ENCODE measurements around the gene MTMR3. TPM values are rescaled to one million over a fixed set of nuclear protein-coding genes. Genes with fewer than 3 reads are reported as not detected.

MTMR3 gene
- polyA plus RNA-seq, 2 of the 4 experiments (the other 2 are of a cell fraction): 7.4 to 18.8 TPM

GRCh38 chr22:30014244-30014643 is 131.3 kb downstream of the MTMR3 start (continued):
- no peak for TF ChIP-seq REST (IDR thresholded peaks at IDR 0.05)
- no peak for TF ChIP-seq EP300 (IDR thresholded peaks at IDR 0.05)
- TF ChIP-seq ATOH8 (CRISPR knock-in tag; IDR thresholded peaks at IDR 0.05; ENCODE audit: low read depth): no peak
- TF ChIP-seq JUN (IDR thresholded peaks at IDR 0.05): no peak
- TF ChIP-seq PHF8 (IDR thresholded peaks at IDR 0.05; ENCODE audit: borderline replicate concordance, low read depth): no peak

GRCh38 chr22:30015229-30015797 is 132.3 kb downstream of the MTMR3 start:
- no peak overlapping the region for H3K4me2 ChIP-seq
- ATAC-seq (no peak), FAIRE-seq (no peak), DNase-seq (ENCODE audit: low read depth in 1 of 2, low spot score in 1 of 2) (no peak)
- no peak overlapping the region for H3K27ac ChIP-seq
- no peak overlapping the region for H3K4me3 ChIP-seq
- H3K4me1 ChIP-seq: no peaks in the 10 kb centered on the region
- POLR2A ChIA-PET: no interaction called here
- 85% methylated on average over 3 of the region's 3 CpGs for WGBS (ENCODE audit: missing lambda C conversion rate)
- TF ChIP-seq HOXB5 (CRISPR knock-in tag; IDR thresholded peaks at IDR 0.05): no peak
- no peak for TF ChIP-seq USF2 (IDR thresholded peaks at IDR 0.05)
- no peak for TF ChIP-seq EHF (CRISPR knock-in tag; IDR thresholded peaks at IDR 0.05)
- TF ChIP-seq SMC3 (IDR thresholded peaks at IDR 0.05): no peak
- no peak for TF ChIP-seq HOXB13 (CRISPR knock-in tag; IDR thresholded peaks at IDR 0.05; ENCODE audit: low read depth)
- TF ChIP-seq REST (IDR thresholded peaks at IDR 0.05): no peak
- no peak for TF ChIP-seq CBX2 (IDR thresholded peaks at IDR 0.05; ENCODE audit: borderline replicate concordance, low read depth)
- no peak for TF ChIP-seq EP300 (IDR thresholded peaks at IDR 0.05)
- TF ChIP-seq MAFK (IDR thresholded peaks at IDR 0.05; ENCODE audit: partially characterized antibody): no peak
- no peak for TF ChIP-seq CBX8 (IDR thresholded peaks at IDR 0.05)
- no peak for TF ChIP-seq EHMT2 (IDR thresholded peaks at IDR 0.05; ENCODE audit: low read depth)
- H3K9me3 ChIP-seq: no peaks in the 10 kb centered on the region
- CTCF ChIA-PET: interaction anchor here (1.3 to 2.9 kb wide), 4 partner anchors 10 to 74 kb away, joined by 3 to 16 read pairs (median 5); no protein-coding TSS in a partner anchor

- TF ChIP-seq MAX (IDR thresholded peaks at IDR 0.05) (no peak), POLR2A (IDR thresholded peaks at IDR 0.05; ENCODE audit: low read length) (no peak), HEYL (CRISPR knock-in tag; IDR thresholded peaks at IDR 0.05) (no peak), RFX5 (IDR thresholded peaks at IDR 0.05) (no peak), RARB (CRISPR knock-in tag; IDR thresholded peaks at IDR 0.05) (no peak), JUN (IDR thresholded peaks at IDR 0.05) (no peak)
- ChIA-PET CTCF (interaction anchor here (2.9 kb wide), 1 partner anchor 10 kb away, joined by 16 read pairs; no protein-coding TSS in a partner anchor), POLR2A (no interaction called here)
- Histone ChIP-seq H3K9me3 (no peaks in the 10 kb centered on the region), H3K4me2 (no peak overlapping the region), H3K27ac (no peak overlapping the region), H3K4me1 (no peaks in the 10 kb centered on the region), H3K4me3 (no peak overlapping the region)
- no peak for DNase-seq (ENCODE audit: low read depth in 1 of 2, low spot score in 1 of 2)
- WGBS (ENCODE audit: missing lambda C conversion rate): 100% methylated on average over 1 of the region's 1 CpG
- no peak for FAIRE-seq
- no peak for ATAC-seq
Measured at GRCh38 chr22:30015846-30016245, 132.9 kb downstream of the MTMR3 start.

Data from A549 (cell line).